GM12878 (cell line): ENCODE data around the gene IL27RA. TPM values are rescaled to one million over a fixed set of nuclear protein-coding genes. Genes with fewer than 3 reads are reported as not detected.
A peak's percentile ranks its signal among the peaks of the same experiment; 100 is the strongest.

Source experiments
- ATAC-seq: fragments of 200-7000 bp; cut with Tn5 transposase; 3 replicates; pipeline ENCODE4 v1.9.1; 2020; ENCODE audit warnings: mild to moderate bottlenecking, moderate library complexity
- BruUV-seq: library from RNA; stranded (reverse); fragments of 400-500 nt; replicated peaks from 2 replicates; lab custom pipeline; 2021; lab: Mats Ljungman, UMichigan
- CTCF ChIA-PET: fragments of 300-600 bp; sonication (Branson Sonifier 250); formaldehyde crosslinking; extraction: SDS; loops from one replicate; lab custom pipeline; 2021; ENCODE audit warnings: inconsistent platforms; lab: Yijun Ruan, JAX
- POLR2A ChIA-PET: fragments of 350-600 bp; formaldehyde crosslinking; extraction: SDS; loops from one replicate; lab custom pipeline; 2021; ENCODE audit warnings: inconsistent platforms; lab: Charles Lee
- RAD21 ChIA-PET: fragments of 300-600 bp; sonication (Branson Sonifier 250); formaldehyde crosslinking; loops from one replicate; lab custom pipeline; 2023; ENCODE audit warnings: antibody characterized with exemption; ENCODE audit not compliant: unreplicated experiment; lab: Charles Lee
- SMC1A ChIA-PET: fragments of 300-600 bp; sonication (Branson Sonifier 250); formaldehyde crosslinking; loops from one replicate; lab custom pipeline; 2023; ENCODE audit not compliant: unreplicated experiment, uncharacterized antibody; lab: Charles Lee
- DNase-seq: peaks from one replicate; pipeline ENCODE4 v3.0.0-alpha.2; 2011; ENCODE audit warnings: low read depth, low spot score
- FAIRE-seq: peaks from 3 replicates; lab custom pipeline; 2011; peaks lifted over from hg19 to GRCh38; lab: Jason Lieb, UNC
- H2AFZ ChIP-seq: 2 replicates; pipeline ENCODE4 v1.6.0; 2011; ENCODE audit warnings: low read depth, low read length, control low read depth; ENCODE audit not compliant: control insufficient read depth
- H3K27ac ChIP-seq: 2 replicates; pipeline ENCODE4 v1.5.1; 2011; ENCODE audit warnings: control low read depth; ENCODE audit not compliant: control insufficient read depth, insufficient read depth
- H3K27me3 ChIP-seq, 2 experiments: replicated peaks in 1 of 2; 2 replicates each; pipeline versions ENCODE4 v1.6.0 to v1.6.1; 2011; ENCODE audit warnings: low read length in 1 of 2; ENCODE audit not compliant: control insufficient read depth in 2 of 2, insufficient read depth in 2 of 2
- H3K36me3 ChIP-seq, 2 experiments: 2 replicates each; pipeline ENCODE4 v1.5.1; 2011; ENCODE audit warnings: low read length in 1 of 2; ENCODE audit not compliant: control insufficient read depth in 2 of 2, insufficient read depth in 2 of 2
- H3K4me1 ChIP-seq: 2 replicates; pipeline ENCODE4 v1.6.1; 2011; ENCODE audit warnings: mild to moderate bottlenecking, low read length, moderate library complexity, mixed read lengths; ENCODE audit not compliant: control insufficient read depth, insufficient read depth
- H3K4me2 ChIP-seq: 2 replicates; pipeline ENCODE4 v1.6.0; 2011; ENCODE audit warnings: control low read depth; ENCODE audit not compliant: control insufficient read depth, insufficient read depth
- H3K4me3 ChIP-seq: fragments of 200-600 bp; sonication (generic); 2 replicates; pipeline ENCODE4 v1.5.1; 2016
- H3K79me2 ChIP-seq: 2 replicates; pipeline ENCODE4 v1.6.0; 2011; ENCODE audit warnings: low read length; ENCODE audit not compliant: control insufficient read depth, insufficient read depth
- H3K9ac ChIP-seq: 2 replicates; pipeline ENCODE4 v1.8.0; 2011; ENCODE audit warnings: low read length, control low read depth, mixed read lengths; ENCODE audit not compliant: control insufficient read depth, insufficient read depth
- H3K9me3 ChIP-seq: replicated peaks from 3 replicates; pipeline ENCODE4 v1.5.1; 2011; ENCODE audit warnings: mild to moderate bottlenecking, low read length; ENCODE audit not compliant: control insufficient read depth, insufficient read depth
- H4K20me1 ChIP-seq: 2 replicates; pipeline ENCODE4 v1.6.0; 2011; ENCODE audit not compliant: control insufficient read depth, insufficient read depth
- ATF7 ChIP-seq: fragments of 450-650 bp; IDR thresholded peaks from 2 replicates; pipeline ENCODE4 v1.6.1; 2016; ENCODE audit warnings: low read depth, mild to moderate bottlenecking
- BMI1 ChIP-seq: fragments of 450-650 bp; IDR thresholded peaks from 2 replicates; pipeline ENCODE4 v1.6.1; 2016; ENCODE audit warnings: mild to moderate bottlenecking, moderate library complexity, borderline replicate concordance
- DPF2 ChIP-seq: fragments of 450-650 bp; IDR thresholded peaks from 2 replicates; pipeline ENCODE4 v1.6.1; 2017; ENCODE audit warnings: mild to moderate bottlenecking
- IKZF2 ChIP-seq, 2 experiments: fragments of 450-650 bp; IDR thresholded peaks; 2 replicates each; pipeline ENCODE4 v1.6.1; 2017; ENCODE audit warnings: mild to moderate bottlenecking in 2 of 2, moderate library complexity in 2 of 2
- IRF3 ChIP-seq: fragments of 450-650 bp; IDR thresholded peaks from 2 replicates; pipeline ENCODE4 v1.6.1; 2014; ENCODE audit warnings: mild to moderate bottlenecking
- MTA2 ChIP-seq: fragments of 450-650 bp; IDR thresholded peaks from 2 replicates; pipeline ENCODE4 v1.6.1; 2016; ENCODE audit warnings: low read depth, mild to moderate bottlenecking, moderate library complexity
- POU2F2 ChIP-seq: IDR thresholded peaks from 3 replicates; pipeline ENCODE4 v1.6.1; 2011; ENCODE audit warnings: low read depth, mild to moderate bottlenecking, low read length, borderline replicate concordance
- WGBS: methylation state at CpG from one replicate; pipeline ENCODE4 v1.1.6; 2016; ENCODE audit warnings: low lambda C conversion rate; ENCODE audit not compliant: insufficient replicate concordance, insufficient coverage; ENCODE audit errors: missing lambda C conversion rate; 5-methylcytosine and 5-hydroxymethylcytosine counted together
- in situ Hi-C: fragments of 300-500 bp; cut with MboI; formaldehyde crosslinking; loops from 9 replicates; pipeline ENCODE4 v1.14.3; 2018; ENCODE audit warnings: mixed read lengths
- intact Hi-C: fragments of 100-400 bp; cut with micrococcal nuclease; formaldehyde crosslinking; loops from one replicate; pipeline ENCODE4 v1.14.2; 2022; ENCODE audit not compliant: unreplicated experiment
- polyA plus RNA-seq, 11 experiments: library from polyadenylated mRNA; depleted of rRNA in 4 of 11; unstranded in 6 of 11; stranded (reverse) in 5 of 11; fragments of >200 nt; fragmentation: Nextera tagmentation in 4 of 11; fragmentation: Illumina TruSeq in 1 of 11; extraction: Ambion mirVana in 4 of 11; extraction: Trizol in 1 of 11; gene quantifications; 1 replicate in 1 of 11; 2 replicates in 10 of 11; pipeline versions ENCODE4 v1.2.1 to v1.2.3, GENCODE V29; 2011 to 2016; ENCODE audit warnings: inconsistent platforms in 2 of 11, missing spikeins in 2 of 11, low read depth in 1 of 11
- total RNA-seq, 4 experiments: library from RNA; depleted of rRNA in 3 of 4; stranded (reverse); fragments of >200 nt in 3 of 4; fragmentation: Illumina TruSeq in 1 of 4; extraction: Trizol in 1 of 4; gene quantifications; 2 replicates each; pipeline versions ENCODE4 v1.2.1 to v1.2.3, GENCODE V29; 2013 to 2021

IL27RA gene
- total and polyA plus RNA-seq, 10 of the 15 experiments (the other 5 are each of a cell fraction or from before 2014, with no cell fraction given) = 8.4 to 63.5 (median 41.2) TPM

- Histone ChIP-seq H4K20me1 (no peaks in the 10 kb centered on the region), H3K4me2 (no peak overlapping the region), H3K79me2 (no peaks in the 10 kb centered on the region), H3K36me3 (no peaks in the 10 kb centered on the region), H3K27me3 (no peaks in the 10 kb centered on the region), H3K9me3 (no peaks in the 10 kb centered on the region), H3K27ac (no peak overlapping the region), H3K9ac (no peak overlapping the region), H2AFZ (no peak overlapping the region), H3K4me1 (peaks cover 22% of the 10 kb centered on the region), H3K4me3 (no peak overlapping the region)
- ChIA-PET SMC1A (interaction anchor here (0.6 to 1.2 kb wide), 3 partner anchors 10 to 322 kb away, joined by 3 read pairs; no protein-coding TSS in a partner anchor), RAD21 (interaction anchor here (0.6 kb wide), 1 partner anchor 8 kb away, joined by 3 read pairs; no protein-coding TSS in a partner anchor), POLR2A (interaction anchor here (0.6 kb wide), 1 partner anchor 212 kb away, joined by 7 read pairs; no protein-coding TSS in a partner anchor), CTCF (no interaction called here)
- intact Hi-C loops (no loop called here), in situ Hi-C loops (loop anchor here (10.0 kb wide), 1 partner anchor 848 kb away; no protein-coding TSS in a partner anchor)
- DNase-seq = no peak
- TF ChIP-seq BMI1 (no peak), POU2F2 (peak; percentile 39; the same call in 1 of the 3 replicates), ATF7 (peak; percentile 10; the same call in 1 of the 2 replicates), DPF2 (no peak), IRF3 (no peak), IKZF2 (IDR thresholded peaks at IDR 0.05) (0 out of 4 replicates have a peak, but pooled peaks of 1 of the 2 experiments have one; percentile 18), MTA2 (peak; percentile 23; the same call in 1 of the 2 replicates)
- no TSS peak for BruUV-seq
- FAIRE-seq = no peak
- ATAC-seq = no peak
- 14% methylated on average over 2 of the region's 2 CpGs for WGBS
Measured at GRCh38 chr19:14012378-14012915, 19.1 kb upstream of the IL27RA start.
